H1 (cell line): ENCODE data around the gene ASTN2. TPM values are rescaled to one million over a fixed set of nuclear protein-coding genes. Genes with fewer than 3 reads are reported as not detected.

Source experiments
- CTCF ChIA-PET: fragments of 300-600 bp; sonication (Branson Sonifier 250); formaldehyde crosslinking; loops from one replicate; lab custom pipeline; 2021; ENCODE audit not compliant: partially characterized antibody; lab: Charles Lee
- POLR2A ChIA-PET: fragments of 300-600 bp; sonication (Branson Sonifier 250); formaldehyde crosslinking; loops from one replicate; lab custom pipeline; 2021; ENCODE audit warnings: inconsistent platforms; ENCODE audit not compliant: partially characterized antibody; lab: Charles Lee
- DNase-seq, 2 experiments: peaks; one replicate each; pipeline versions ENCODE4 v3.0.0 to v3.0.0-alpha.2; 2010 to 2022; ENCODE audit warnings: low spot score in 2 of 2, low read depth in 1 of 2, mixed read lengths in 1 of 2
- FAIRE-seq: peaks from 2 replicates; lab custom pipeline; 2011; peaks lifted over from hg19 to GRCh38; lab: Jason Lieb, UNC
- H2AFZ ChIP-seq: 2 replicates; pipeline ENCODE4 v1.8.1; 2012; ENCODE audit warnings: low read length, inconsistent platforms
- H2AK5ac ChIP-seq: 2 replicates; pipeline ENCODE4 v1.6.1; 2013; ENCODE audit warnings: low read depth, low read length
- H2BK120ac ChIP-seq: replicated peaks from 2 replicates; pipeline ENCODE3; 2013; ENCODE audit warnings: low read depth, low read length, inconsistent platforms
- H2BK12ac ChIP-seq: 2 replicates; pipeline ENCODE4 v1.6.1; 2013; ENCODE audit warnings: low read depth, low read length
- H2BK15ac ChIP-seq: 2 replicates; pipeline ENCODE4 v1.6.1; 2013; ENCODE audit warnings: low read length
- H2BK20ac ChIP-seq: 2 replicates; pipeline ENCODE4 v1.6.1; 2013; ENCODE audit warnings: low read length
- H2BK5ac ChIP-seq: 2 replicates; pipeline ENCODE4 v1.6.1; 2013; ENCODE audit warnings: low read depth, low read length
- H3K14ac ChIP-seq: 2 replicates; pipeline ENCODE4 v1.6.1; 2013; ENCODE audit warnings: inconsistent platforms; ENCODE audit not compliant: insufficient read length
- H3K18ac ChIP-seq: 2 replicates; pipeline ENCODE4 v1.6.1; 2013; ENCODE audit warnings: low read length; ENCODE audit errors: extremely low read depth
- H3K23ac ChIP-seq: 2 replicates; pipeline ENCODE4 v1.6.1; 2013; ENCODE audit warnings: inconsistent platforms; ENCODE audit not compliant: insufficient read length
- H3K23me2 ChIP-seq: 2 replicates; pipeline ENCODE4 v1.6.1; 2013; ENCODE audit warnings: low read depth, low read length
- H3K27ac ChIP-seq: 2 replicates; pipeline ENCODE4 v1.6.1; 2011; ENCODE audit warnings: low read depth, low read length, inconsistent platforms
- H3K27me3 ChIP-seq, 4 experiments: replicated peaks in 1 of 4; 1 replicate in 1 of 4; 2 replicates in 3 of 4; pipeline versions ENCODE4 v1.6.1 to v1.8.1; 2011 to 2013; ENCODE audit warnings: low read length in 3 of 4, mild to moderate bottlenecking in 3 of 4, inconsistent platforms in 2 of 4, mixed read lengths in 2 of 4, moderate library complexity in 1 of 4; ENCODE audit not compliant: control insufficient read depth in 3 of 4, insufficient read depth in 3 of 4; ENCODE audit errors: extremely low read depth in 1 of 4
- H3K36me3 ChIP-seq, 4 experiments: 2 replicates each; pipeline versions ENCODE4 v1.6.1 to v1.8.1; 2011 to 2013; ENCODE audit warnings: mild to moderate bottlenecking in 4 of 4, low read length in 3 of 4, moderate library complexity in 2 of 4, control low read depth in 1 of 4, inconsistent platforms in 1 of 4; ENCODE audit not compliant: insufficient read depth in 4 of 4, control insufficient read depth in 2 of 4
- H3K4ac ChIP-seq: replicated peaks from 2 replicates; pipeline ENCODE3; 2013; ENCODE audit warnings: low read length, low read depth, mixed read lengths, inconsistent platforms; ENCODE audit not compliant: insufficient read length
- H3K4me1 ChIP-seq, 4 experiments: replicated peaks in 1 of 4; 1 replicate in 1 of 4; 2 replicates in 3 of 4; pipeline versions ENCODE4 v1.6.1 to v1.8.1; 2011 to 2013; ENCODE audit warnings: low read length in 3 of 4, inconsistent platforms in 2 of 4, mixed read lengths in 1 of 4; ENCODE audit not compliant: insufficient read depth in 4 of 4, control insufficient read depth in 3 of 4
- H3K4me2 ChIP-seq, 2 experiments: 2 replicates each; pipeline versions ENCODE4 v1.6.1 to v1.8.1; 2011 to 2013; ENCODE audit warnings: low read depth in 2 of 2, low read length in 2 of 2, control low read depth in 1 of 2, inconsistent platforms in 1 of 2, mild to moderate bottlenecking in 1 of 2; ENCODE audit not compliant: insufficient read depth in 1 of 2
- H3K4me3 ChIP-seq, 4 experiments: fragments of 200-600, 300-600 bp in 1 of 4; sonication (generic), shearing (Covaris generic), sonication (Bioruptor Twin) in 1 of 4; 2 replicates each; pipeline versions ENCODE4 v1.5.1 to v1.8.1; 2011 to 2016; ENCODE audit warnings: low read length in 4 of 4, low read depth in 3 of 4, control low read depth in 2 of 4, inconsistent platforms in 2 of 4, mild to moderate bottlenecking in 2 of 4, mixed read lengths in 1 of 4, moderate library complexity in 1 of 4; ENCODE audit not compliant: insufficient read depth in 2 of 4; ENCODE audit errors: extremely low read depth in 1 of 4
- H3K56ac ChIP-seq: replicated peaks from 2 replicates; pipeline ENCODE3; 2013; ENCODE audit warnings: low read depth, mild to moderate bottlenecking, mixed read lengths, low read length, inconsistent platforms; ENCODE audit not compliant: insufficient read length
- H3K79me1 ChIP-seq: 2 replicates; pipeline ENCODE4 v1.6.1; 2013; ENCODE audit warnings: low read depth, low read length, control low read depth
- H3K79me2 ChIP-seq, 2 experiments: 2 replicates each; pipeline versions ENCODE4 v1.6.1 to v1.8.1; 2012 to 2013; ENCODE audit warnings: low read length in 2 of 2, mild to moderate bottlenecking in 2 of 2, inconsistent platforms in 1 of 2; ENCODE audit not compliant: insufficient read depth in 2 of 2, control insufficient read depth in 1 of 2
- H3K9ac ChIP-seq, 4 experiments: replicated peaks in 1 of 4; 1 replicate in 1 of 4; 2 replicates in 3 of 4; pipeline versions ENCODE4 v1.6.1 to v1.8.1; 2011 to 2013; ENCODE audit warnings: low read depth in 3 of 4, low read length in 3 of 4, control low read depth in 2 of 4, mild to moderate bottlenecking in 2 of 4, moderate library complexity in 2 of 4, inconsistent platforms in 1 of 4; ENCODE audit errors: extremely low read depth in 1 of 4
- H3K9me3 ChIP-seq, 2 experiments: 2 replicates each; pipeline versions ENCODE4 v1.6.1 to v1.8.1; 2012 to 2013; ENCODE audit warnings: mild to moderate bottlenecking in 2 of 2, moderate library complexity in 2 of 2, control low read depth in 1 of 2, inconsistent platforms in 1 of 2, low read depth in 1 of 2, low read length in 1 of 2, mixed read lengths in 1 of 2; ENCODE audit not compliant: insufficient read depth in 2 of 2
- H4K20me1 ChIP-seq, 2 experiments: replicated peaks in 1 of 2; 2 replicates each; pipeline versions ENCODE3 to v1.8.1; 2011 to 2013; ENCODE audit warnings: inconsistent platforms in 2 of 2, low read length in 2 of 2, mild to moderate bottlenecking in 1 of 2; ENCODE audit not compliant: insufficient read depth in 2 of 2, control insufficient read depth in 1 of 2
- H4K5ac ChIP-seq: 2 replicates; pipeline ENCODE4 v1.6.1; 2013; ENCODE audit warnings: low read length, low read depth, mixed read lengths, inconsistent platforms; ENCODE audit not compliant: insufficient read length
- H4K8ac ChIP-seq: 2 replicates; pipeline ENCODE4 v1.8.0; 2013; ENCODE audit warnings: mild to moderate bottlenecking, moderate library complexity, low read length, inconsistent platforms; ENCODE audit not compliant: insufficient read depth; ENCODE audit errors: extremely low read depth
- H4K91ac ChIP-seq: replicated peaks from 2 replicates; pipeline ENCODE3; 2013; ENCODE audit warnings: low read length, mixed read lengths, inconsistent platforms; ENCODE audit not compliant: insufficient read length
- BACH1 ChIP-seq: IDR thresholded peaks from 2 replicates; pipeline ENCODE4 v1.6.1; 2012; ENCODE audit warnings: low read length, improper control_type of control experiment
- BCL11A ChIP-seq, 2 experiments: IDR thresholded peaks; one replicate each; pipeline ENCODE4 v1.6.1; 2011; ENCODE audit warnings: low read depth in 2 of 2, low read length in 2 of 2, mild to moderate bottlenecking in 2 of 2
- CBX5 ChIP-seq: fragments of 300-800, 300-1000 bp; sonication (generic); IDR thresholded peaks from 2 replicates; pipeline ENCODE4 v1.7.1; 2016; ENCODE audit warnings: antibody characterized with exemption, low read length, low read depth
- E2F6 ChIP-seq: IDR thresholded peaks from 2 replicates; pipeline ENCODE4 v1.6.1; 2012; ENCODE audit warnings: inconsistent platforms
- FOSL1 ChIP-seq: IDR thresholded peaks from 2 replicates; pipeline ENCODE4 v1.6.1; 2011; ENCODE audit warnings: mild to moderate bottlenecking, low read depth, low read length, moderate library complexity; ENCODE audit not compliant: insufficient read depth
- HDAC2 ChIP-seq, 2 experiments: fragments of 300-600 bp in 1 of 2; sonication (generic) in 1 of 2; IDR thresholded peaks; 2 replicates each; pipeline ENCODE4 v1.6.1; 2011 to 2012; ENCODE audit warnings: low read depth in 2 of 2, low read length in 2 of 2, mild to moderate bottlenecking in 2 of 2, moderate library complexity in 2 of 2, borderline replicate concordance in 1 of 2, inconsistent platforms in 1 of 2
- NRF1 ChIP-seq: IDR thresholded peaks from 2 replicates; pipeline ENCODE4 v1.6.1; 2011; ENCODE audit warnings: mild to moderate bottlenecking, low read depth, low read length, improper control_type of control experiment
- POLR2AphosphoS5 ChIP-seq: IDR thresholded peaks from 2 replicates; pipeline ENCODE4 v1.6.1; 2011; ENCODE audit warnings: low read depth, low read length
- SIX5 ChIP-seq: IDR thresholded peaks from 2 replicates; pipeline ENCODE4 v1.6.1; 2011; ENCODE audit warnings: mild to moderate bottlenecking, low read depth, low read length
- SP4 ChIP-seq: IDR thresholded peaks from 2 replicates; pipeline ENCODE4 v1.6.1; 2012; ENCODE audit warnings: low read length, inconsistent platforms
- SUZ12 ChIP-seq: fragments of 200-600 bp; sonication (generic); IDR thresholded peaks from 2 replicates; pipeline ENCODE4 v1.6.1; 2012; ENCODE audit warnings: mild to moderate bottlenecking, inconsistent platforms, low read length, moderate library complexity, mixed read lengths
- TAF7 ChIP-seq: optimal IDR thresholded peaks from 2 replicates; pipeline ENCODE3; 2011; ENCODE audit warnings: low read depth, mild to moderate bottlenecking, inconsistent platforms, low read length, moderate library complexity, borderline replicate concordance
- TBP ChIP-seq: IDR thresholded peaks from 2 replicates; pipeline ENCODE4 v1.6.1; 2011; ENCODE audit warnings: low read depth, low read length, improper control_type of control experiment
- ZNF274 ChIP-seq: IDR thresholded peaks from 2 replicates; pipeline ENCODE4 v1.7.0; 2012; ENCODE audit warnings: low read length, borderline replicate concordance; ENCODE audit errors: extremely low read depth
- WGBS, 2 experiments: shearing (Covaris generic) in 1 of 2; methylation state at CpG; one replicate each; pipeline versions ENCODE4 v1.1.6 to v1.1.7; 2013 to 2015; ENCODE audit warnings: low lambda C conversion rate in 2 of 2, mixed read lengths in 2 of 2, inconsistent platforms in 1 of 2, low coverage in 1 of 2, missing lambda C conversion rate in 1 of 2; ENCODE audit not compliant: insufficient replicate concordance in 2 of 2, insufficient coverage in 1 of 2, insufficient read length in 1 of 2; ENCODE audit errors: extremely low coverage in 1 of 2, missing lambda C conversion rate in 1 of 2; 5-methylcytosine and 5-hydroxymethylcytosine counted together
- polyA plus RNA-seq, 7 experiments: library from polyadenylated mRNA; depleted of rRNA in 3 of 7; stranded (reverse) in 5 of 7; unstranded in 2 of 7; fragments of >200 nt in 5 of 7; fragments of 200-250 nt in 2 of 7; gene quantifications; 1 replicate in 5 of 7; 2 replicates in 1 of 7; 4 replicates in 1 of 7; pipeline versions ENCODE4 v1.2.1 to v1.2.3, GENCODE V29; 2011 to 2013; ENCODE audit warnings: missing spikeins in 2 of 7, mixed read lengths in 2 of 7
- total RNA-seq: library from RNA; stranded (reverse); fragmentation: NEBNext Ultra II Directional; extraction: Animal tissue kit (Norgen Biotek cat#: 25700); gene quantifications from 2 replicates; pipeline ENCODE4 v1.2.1, GENCODE V29; 2021

Gene ASTN2
- total and polyA plus RNA-seq, 2 of the 8 experiments (the other 6 are each of a cell fraction or from before 2014, with no cell fraction given): 8.2 to 13.7 TPM

GRCh38 chr9:116663581-116663980 lies 751.3 kb downstream of the ASTN2 start:
- Histone ChIP-seq H3K56ac (no peak overlapping the region), H2BK5ac (no peak overlapping the region), H2AFZ (no peak overlapping the region), H2BK120ac (no peak overlapping the region), H3K27ac (no peak overlapping the region), H3K9ac (no peak overlapping the region; a peak in 1 of 7 replicates), H4K91ac (no peak overlapping the region), H3K4me3 (no peak overlapping the region), H2BK15ac (no peak overlapping the region), H2BK20ac (no peak overlapping the region), H3K14ac (no peak overlapping the region), H3K9me3 (no peaks in the 10 kb centered on the region), H3K27me3 (no peaks in the 10 kb centered on the region), H3K4me1 (no peaks in the 10 kb centered on the region), H3K23me2 (no peaks in the 10 kb centered on the region; the same call in 1 of the 2 replicates), H3K36me3 (no peaks in the 10 kb centered on the region), H4K20me1 (no peaks in the 10 kb centered on the region), H2BK12ac (no peak overlapping the region), H4K8ac (no peak overlapping the region), H3K4ac (no peak overlapping the region), H3K23ac (no peak overlapping the region), H2AK5ac (no peak overlapping the region), H3K18ac (no peak overlapping the region), H3K4me2 (no peak overlapping the region), H3K79me1 (no peaks in the 10 kb centered on the region), H4K5ac (no peak overlapping the region), H3K79me2 (no peaks in the 10 kb centered on the region)
- DNase-seq: no peak
- 96% methylated on average over 1 of the region's 1 CpG; no CpG with 5 or more reads in 1 of the 2 experiments for WGBS, 2 experiments
- ChIA-PET POLR2A (interaction anchor here (0.9 kb wide), 1 partner anchor 13 kb away, joined by 3 read pairs; no protein-coding TSS in a partner anchor), CTCF (interaction anchor here (0.6 to 3.3 kb wide), 4 partner anchors 37 to 834 kb away, joined by 3 to 29 read pairs (median 4); no protein-coding TSS in a partner anchor)
- FAIRE-seq: no peak
- TF ChIP-seq NRF1 (no peak), FOSL1 (no peak), SUZ12 (no peak), TBP (no peak), CBX5 (no peak), TAF7 (no peak), ZNF274 (no peak), E2F6 (no peak), HDAC2 (IDR thresholded peaks at IDR 0.05; ENCODE audit: borderline replicate concordance in 1 of 2, low read depth in 2 of 2, low read length in 2 of 2) (no peak), SP4 (no peak), BACH1 (no peak), SIX5 (no peak), BCL11A (IDR thresholded peaks at IDR 0.05; ENCODE audit: low read depth in 2 of 2, low read length in 2 of 2) (no peak), POLR2AphosphoS5 (no peak)
